SK-N-MC (cell line): Measurements from ENCODE around the gene MUSTN1.

Source experiments
- DNase-seq: peaks from one replicate; pipeline ENCODE4 v3.0.0-alpha.2; 2011; ENCODE audit warnings: low read depth, low spot score
- H3K27ac ChIP-seq: fragments of 200-600 bp; sonication (generic); 2 replicates; pipeline ENCODE4 v1.5.1; 2016; ENCODE audit warnings: mixed run types
- H3K36me3 ChIP-seq: fragments of 200-600 bp; sonication (generic); 2 replicates; pipeline ENCODE4 v1.6.1; 2017; ENCODE audit warnings: antibody characterized with exemption, low read length, mixed read lengths; ENCODE audit not compliant: insufficient read depth
- H3K4me3 ChIP-seq: fragments of 200-600 bp; sonication (generic); 2 replicates; pipeline ENCODE4 v1.5.1; 2016
- H3K9ac ChIP-seq: fragments of 200-600 bp; sonication (generic); 2 replicates; pipeline ENCODE4 v1.8.0; 2017; ENCODE audit warnings: mixed run types, mixed read lengths; ENCODE audit not compliant: insufficient read length
- H3K9me3 ChIP-seq: fragments of 200-600 bp; sonication (generic); 2 replicates; pipeline ENCODE4 v1.6.1; 2017; ENCODE audit warnings: low read depth, mild to moderate bottlenecking, antibody characterized with exemption, low read length, moderate library complexity, mixed read lengths
- EZH2 ChIP-seq: fragments of 200-600 bp; sonication (generic); IDR thresholded peaks from one replicate; pipeline ENCODE4 v1.6.1; 2017; ENCODE audit warnings: antibody characterized with exemption
- FOXP2 ChIP-seq: optimal IDR thresholded peaks from 2 replicates; pipeline ENCODE3; 2011; ENCODE audit warnings: mild to moderate bottlenecking, moderate library complexity; ENCODE audit not compliant: insufficient read depth; ENCODE audit errors: extremely low read length, control extremely low read depth
- POLR2AphosphoS5 ChIP-seq: IDR thresholded peaks from 2 replicates; pipeline ENCODE4 v1.6.1; 2012; ENCODE audit warnings: mild to moderate bottlenecking, low read depth, low read length, borderline replicate concordance

Gene MUSTN1

GRCh38 chr3:52798376-52798977 lies 36.3 kb downstream of the MUSTN1 start:
- Histone ChIP-seq H3K9me3 (no peaks in the 10 kb centered on the region), H3K4me3 (no peak overlapping the region), H3K36me3 (no peaks in the 10 kb centered on the region), H3K9ac (no peak overlapping the region), H3K27ac (no peak overlapping the region)
- DNase-seq = no peak
- TF ChIP-seq POLR2AphosphoS5 (no peak), FOXP2 (no peak), EZH2 (no peak)

GRCh38 chr3:52796411-52796810 lies 38.4 kb downstream of the MUSTN1 start:
- Histone ChIP-seq H3K9me3 (no peaks in the 10 kb centered on the region), H3K36me3 (no peaks in the 10 kb centered on the region), H3K27ac (no peak overlapping the region), H3K4me3 (no peak overlapping the region), H3K9ac (no peak overlapping the region)
- no peak for TF ChIP-seq EZH2
- TF ChIP-seq POLR2AphosphoS5 = no peak
- no peak for TF ChIP-seq FOXP2
- no peak for DNase-seq

GRCh38 chr3:52795298-52795900 lies 39.4 kb downstream of the MUSTN1 start:
- no peak overlapping the region for H3K9ac ChIP-seq
- TF ChIP-seq EZH2 (no peak), POLR2AphosphoS5 (no peak), FOXP2 (no peak)
- H3K36me3 ChIP-seq = no peaks in the 10 kb centered on the region
- no peak for DNase-seq
- H3K4me3 ChIP-seq = no peak overlapping the region
- no peak overlapping the region for H3K27ac ChIP-seq
- no peaks in the 10 kb centered on the region for H3K9me3 ChIP-seq

GRCh38 chr3:52794612-52795099 lies 40.2 kb downstream of the MUSTN1 start, which contains the start of gene ITIH3:
Gene ITIH3 (plus strand): TSS chr3:52794796. CDS start chr3:52794804, 8 bp downstream.
- Histone ChIP-seq H3K9me3 (no peaks in the 10 kb centered on the region), H3K27ac (no peak within 1 kb of the TSS), H3K4me3 (no peak within 1 kb of the TSS), H3K9ac (no peak within 1 kb of the TSS), H3K36me3 (no peaks in the 10 kb centered on the region)
- no peak for DNase-seq
- TF ChIP-seq FOXP2 (no peak), POLR2AphosphoS5 (no peak), EZH2 (no peak)

- no peak overlapping the region for H3K4me3 ChIP-seq
- no peak for DNase-seq
- H3K9me3 ChIP-seq = no peaks in the 10 kb centered on the region
- H3K9ac ChIP-seq = no peak overlapping the region
- H3K27ac ChIP-seq = no peak overlapping the region
- H3K36me3 ChIP-seq = no peaks in the 10 kb centered on the region
- TF ChIP-seq POLR2AphosphoS5 = no peak
- no peak for TF ChIP-seq EZH2
- no peak for TF ChIP-seq FOXP2
Measured at GRCh38 chr3:52793702-52794611, 40.9 kb downstream of the MUSTN1 start.

- TF ChIP-seq FOXP2 = no peak
- no peak overlapping the region for H3K9ac ChIP-seq
- DNase-seq = no peak
- H3K27ac ChIP-seq = no peak overlapping the region
- H3K9me3 ChIP-seq = no peaks in the 10 kb centered on the region
- no peaks in the 10 kb centered on the region for H3K36me3 ChIP-seq
- H3K4me3 ChIP-seq = no peak overlapping the region
Measured at GRCh38 chr3:52792961-52793695, 41.7 kb downstream of the MUSTN1 start.

GRCh38 chr3:52792413-52792812 lies 42.4 kb downstream of the MUSTN1 start:
- Histone ChIP-seq H3K9ac (no peak overlapping the region), H3K4me3 (no peak overlapping the region), H3K36me3 (no peaks in the 10 kb centered on the region), H3K9me3 (no peaks in the 10 kb centered on the region), H3K27ac (no peak overlapping the region)
- DNase-seq = no peak
- TF ChIP-seq FOXP2 (no peak), EZH2 (no peak), POLR2AphosphoS5 (no peak)

- TF ChIP-seq FOXP2 = no peak
- no peak for TF ChIP-seq EZH2
- TF ChIP-seq POLR2AphosphoS5 = no peak
- Histone ChIP-seq H3K9ac (no peak overlapping the region), H3K9me3 (no peaks in the 10 kb centered on the region), H3K4me3 (no peak overlapping the region), H3K27ac (no peak overlapping the region), H3K36me3 (no peaks in the 10 kb centered on the region)
- DNase-seq = no peak
Measured at GRCh38 chr3:52791928-52792327, 42.9 kb downstream of the MUSTN1 start.
